A673 (cell line): Measurements from ENCODE around the gene CYP46A1. TPM values are rescaled to one million over a fixed set of nuclear protein-coding genes. Genes with fewer than 3 reads are reported as not detected.

ENCODE experiments used
- BruUV-seq: library from RNA; stranded (reverse); fragments of 400-500 nt; replicated peaks from 2 replicates; lab custom pipeline; 2021; lab: Mats Ljungman, UMichigan
- CTCF ChIA-PET: fragments of 300-600 bp; sonication (Branson Sonifier 250); formaldehyde crosslinking; loops from one replicate; lab custom pipeline; 2022; ENCODE audit warnings: antibody characterized with exemption; lab: Charles Lee
- POLR2A ChIA-PET: fragments of 300-600 bp; sonication (Branson Sonifier 250); formaldehyde crosslinking; loops from one replicate; lab custom pipeline; 2022; ENCODE audit warnings: antibody characterized with exemption; ENCODE audit not compliant: low non-redundant PET; lab: Charles Lee
- DNase-seq: peaks from one replicate; pipeline ENCODE4 v3.0.0-alpha.2; 2015; ENCODE audit warnings: low spot score
- H3K27ac ChIP-seq: fragments of 200-600 bp; sonication (generic); 2 replicates; pipeline ENCODE4 v1.5.1; 2016; ENCODE audit warnings: mixed run types, low read depth, mild to moderate bottlenecking, mixed read lengths, antibody characterized with exemption, low read length; ENCODE audit not compliant: poor library complexity, severe bottlenecking
- H3K27me3 ChIP-seq: fragments of 200-600 bp; sonication (generic); replicated peaks from 2 replicates; pipeline ENCODE4 v1.6.1; 2017; ENCODE audit warnings: mixed run types, low read depth, mild to moderate bottlenecking, mixed read lengths, antibody characterized with exemption, low read length; ENCODE audit not compliant: insufficient read depth, poor library complexity
- H3K36me3 ChIP-seq: fragments of 200-600 bp; sonication (generic); 2 replicates; pipeline ENCODE4 v1.6.1; 2016; ENCODE audit warnings: mixed run types, mild to moderate bottlenecking, mixed read lengths, antibody characterized with exemption, low read length; ENCODE audit not compliant: insufficient read depth, poor library complexity, severe bottlenecking
- H3K4me1 ChIP-seq: fragments of 200-600 bp; sonication (generic); 2 replicates; pipeline ENCODE4 v1.6.1; 2017; ENCODE audit warnings: mixed run types, mild to moderate bottlenecking, mixed read lengths, antibody characterized with exemption, low read length; ENCODE audit not compliant: insufficient read depth, poor library complexity, severe bottlenecking
- H3K4me3 ChIP-seq: fragments of 200-600 bp; sonication (generic); 2 replicates; pipeline ENCODE4 v1.5.1; 2016; ENCODE audit warnings: low read depth, mixed run types, mild to moderate bottlenecking, mixed read lengths, low read length; ENCODE audit not compliant: poor library complexity, severe bottlenecking
- H3K9me3 ChIP-seq: fragments of 200-600 bp; sonication (generic); 2 replicates; pipeline ENCODE4 v1.6.1; 2016; ENCODE audit warnings: mixed run types, low read depth, mild to moderate bottlenecking, mixed read lengths, antibody characterized with exemption, low read length; ENCODE audit not compliant: poor library complexity, severe bottlenecking
- CTCF ChIP-seq: fragments of 300-800, 200-600 bp; sonication (generic); conservative IDR thresholded peaks from 2 replicates; pipeline ENCODE4 v1.5.1; 2017; ENCODE audit warnings: low read depth, mild to moderate bottlenecking, antibody characterized with exemption, low read length, moderate library complexity, mixed read lengths
- EZH2 ChIP-seq: fragments of 200-600 bp; sonication (generic); IDR thresholded peaks from 2 replicates; pipeline ENCODE4 v1.6.1; 2017; ENCODE audit warnings: borderline replicate concordance, low read depth, mild to moderate bottlenecking, mixed read lengths, antibody characterized with exemption, low read length; ENCODE audit not compliant: poor library complexity, severe bottlenecking
- intact Hi-C: fragments of 100-400 bp; cut with micrococcal nuclease; formaldehyde crosslinking; loops from one replicate; pipeline ENCODE4 v1.10.0; 2022; ENCODE audit not compliant: unreplicated experiment
- total RNA-seq: library from RNA; stranded (reverse); gene quantifications from 2 replicates; pipeline ENCODE4 v1.2.3, GENCODE V29; 2021

Gene CYP46A1
- total RNA-seq, 1 experiment from 2014 or later = not detected

GRCh38 chr14:99690636-99691035, 6.5 kb downstream of the CYP46A1 start:
- TF ChIP-seq CTCF (no peak), EZH2 (no peak)
- BruUV-seq = no TSS peak
- Histone ChIP-seq H3K27ac (no peak overlapping the region), H3K9me3 (no peaks in the 10 kb centered on the region), H3K36me3 (no peaks in the 10 kb centered on the region), H3K4me1 (no peaks in the 10 kb centered on the region), H3K4me3 (no peak overlapping the region), H3K27me3 (peaks cover 5% of the 10 kb centered on the region)
- ChIA-PET POLR2A (no interaction called here), CTCF (no interaction called here)
- DNase-seq = no peak
- intact Hi-C loops = no loop called here

- CTCF ChIA-PET = no interaction called here
- POLR2A ChIA-PET = no interaction called here
- intact Hi-C loops = no loop called here
- Histone ChIP-seq H3K4me1 (no peaks in the 10 kb centered on the region), H3K27ac (no peak overlapping the region), H3K27me3 (peaks cover 5% of the 10 kb centered on the region), H3K9me3 (no peaks in the 10 kb centered on the region), H3K36me3 (no peaks in the 10 kb centered on the region), H3K4me3 (no peak overlapping the region)
- TF ChIP-seq CTCF (no peak), EZH2 (no peak)
- no peak for DNase-seq
- BruUV-seq = no TSS peak
Observed at GRCh38 chr14:99691111-99691885, 7.2 kb downstream of the CYP46A1 start.

- no peaks in the 10 kb centered on the region for H3K9me3 ChIP-seq
- no peak for DNase-seq
- ChIA-PET CTCF (no interaction called here), POLR2A (no interaction called here)
- H3K4me3 ChIP-seq = no peak overlapping the region
- H3K4me1 ChIP-seq = no peaks in the 10 kb centered on the region
- H3K36me3 ChIP-seq = no peaks in the 10 kb centered on the region
- no TSS peak for BruUV-seq
- intact Hi-C loops = no loop called here
- TF ChIP-seq CTCF (no peak), EZH2 (no peak)
- no peak overlapping the region for H3K27ac ChIP-seq
- no peaks in the 10 kb centered on the region for H3K27me3 ChIP-seq
Observed at GRCh38 chr14:99693918-99694317, 9.8 kb downstream of the CYP46A1 start.
